HepG2 (cell line): ENCODE results near the gene C3orf70. TPM values are rescaled to one million over a fixed set of nuclear protein-coding genes. Genes with fewer than 3 reads are reported as not detected.

ENCODE experiments used
- ATAC-seq: fragments of 200-7000 bp; cut with Tn5 transposase; 3 replicates; pipeline ENCODE4 v1.9.1; 2020; ENCODE audit warnings: mild to moderate bottlenecking, moderate library complexity
- BruUV-seq: library from RNA; stranded (reverse); fragments of 400-500 nt; replicated peaks from 2 replicates; lab custom pipeline; 2021; lab: Mats Ljungman, UMichigan
- CTCF ChIA-PET: fragments of 300-600 bp; formaldehyde crosslinking; extraction: SDS; loops from one replicate; lab custom pipeline; 2021; ENCODE audit warnings: low total read pairs, inconsistent platforms, low intra/inter-chr PET ratio; lab: Yijun Ruan, JAX
- POLR2A ChIA-PET: fragments of 350-600 bp; sonication (Branson Sonifier 250); formaldehyde crosslinking; loops from one replicate; lab custom pipeline; 2020; ENCODE audit warnings: antibody characterized with exemption, inconsistent platforms; lab: Yijun Ruan, JAX
- DNase-seq: peaks from one replicate; pipeline ENCODE4 v3.0.0-alpha.2; 2015; ENCODE audit warnings: low spot score
- FAIRE-seq: peaks from 3 replicates; lab custom pipeline; 2011; peaks lifted over from hg19 to GRCh38; lab: Jason Lieb, UNC
- H2AFZ ChIP-seq: one replicate; pipeline ENCODE4 v1.6.1; 2011; ENCODE audit warnings: low read length, inconsistent platforms
- H3K27ac ChIP-seq: fragments of 300-600 bp; 3 replicates; pipeline ENCODE4 v1.8.0; 2011; ENCODE audit warnings: mixed run types, mild to moderate bottlenecking, mixed read lengths, low read length, inconsistent platforms; ENCODE audit not compliant: insufficient read depth; ENCODE audit errors: extremely low read length
- H3K27me3 ChIP-seq, 2 experiments: fragments of 200-600 bp in 1 of 2; 2 replicates in 1 of 2; 3 replicates in 1 of 2; pipeline versions ENCODE4 v1.6.0 to v1.8.0; 2011; ENCODE audit warnings: low read length in 2 of 2, mild to moderate bottlenecking in 2 of 2, moderate library complexity in 2 of 2, inconsistent platforms in 1 of 2; ENCODE audit not compliant: insufficient read depth in 2 of 2, control insufficient read depth in 1 of 2
- H3K36me3 ChIP-seq, 2 experiments: fragments of 200-600 bp in 1 of 2; replicated peaks in 1 of 2; 2 replicates in 1 of 2; 3 replicates in 1 of 2; pipeline versions ENCODE4 v1.5.1 to v1.8.0; 2011; ENCODE audit warnings: low read length in 2 of 2, inconsistent platforms in 1 of 2; ENCODE audit not compliant: insufficient read depth in 2 of 2, control insufficient read depth in 1 of 2
- H3K4me1 ChIP-seq: 2 replicates; pipeline ENCODE4 v1.5.1; 2012; ENCODE audit warnings: low read length, inconsistent platforms; ENCODE audit not compliant: insufficient read depth
- H3K4me2 ChIP-seq: 2 replicates; pipeline ENCODE4 v1.6.0; 2011; ENCODE audit warnings: low read depth, low read length, inconsistent platforms
- H3K4me3 ChIP-seq, 3 experiments: fragments of 200-600 bp in 1 of 3; sonication (generic), shearing (Covaris generic) in 1 of 3; replicated peaks in 1 of 3; 2 replicates each; pipeline ENCODE4 v1.5.1; 2011 to 2016; ENCODE audit warnings: low read length in 3 of 3, inconsistent platforms in 2 of 3, low read depth in 2 of 3, mild to moderate bottlenecking in 2 of 3, control low read depth in 1 of 3, mixed read lengths in 1 of 3; ENCODE audit not compliant: insufficient read depth in 1 of 3
- H3K79me2 ChIP-seq: one replicate; pipeline ENCODE4 v1.6.1; 2011; ENCODE audit warnings: low read length, inconsistent platforms; ENCODE audit not compliant: insufficient read depth
- H3K9ac ChIP-seq: 2 replicates; pipeline ENCODE4 v1.6.0; 2011; ENCODE audit warnings: mild to moderate bottlenecking, low read depth, low read length, inconsistent platforms; ENCODE audit not compliant: insufficient read depth
- H3K9me3 ChIP-seq: 2 replicates; pipeline ENCODE4 v1.5.1; 2012; ENCODE audit warnings: mild to moderate bottlenecking, low read length
- H4K20me1 ChIP-seq: 2 replicates; pipeline ENCODE4 v1.6.0; 2011; ENCODE audit warnings: inconsistent platforms, mild to moderate bottlenecking, low read length, moderate library complexity; ENCODE audit not compliant: insufficient read depth
- CAMTA2 ChIP-seq: sonication (generic); formaldehyde crosslinking; IDR thresholded peaks from 2 replicates; pipeline ENCODE4 v1.4.0; 2020; ENCODE audit warnings: mild to moderate bottlenecking, missing genetic modification reagents, borderline replicate concordance
- CC2D1A ChIP-seq: sonication (generic); formaldehyde crosslinking; IDR thresholded peaks from 2 replicates; pipeline ENCODE4 v1.8.1; 2023; ENCODE audit warnings: mild to moderate bottlenecking, missing genetic modification reagents
- CENPBD1 ChIP-seq: sonication (generic); formaldehyde crosslinking; IDR thresholded peaks from 2 replicates; pipeline ENCODE4 v1.8.0; 2022; ENCODE audit warnings: missing genetic modification reagents, low read depth, mild to moderate bottlenecking, borderline replicate concordance
- CERS6 ChIP-seq: sonication (generic); formaldehyde crosslinking; IDR thresholded peaks from 2 replicates; pipeline ENCODE4 v1.5.0; 2020; ENCODE audit warnings: missing genetic modification reagents
- EHMT2 ChIP-seq: fragments of 200-600 bp; sonication (generic); IDR thresholded peaks from 2 replicates; pipeline ENCODE4 v1.7.0; 2017; ENCODE audit warnings: antibody characterized with exemption, low read depth, low read length, borderline replicate concordance
- GATA4 ChIP-seq: sonication (generic); IDR thresholded peaks from 2 replicates; pipeline ENCODE4 v1.6.1; 2016; ENCODE audit warnings: antibody characterized with exemption, low read depth, borderline replicate concordance
- HNF4A ChIP-seq: sonication (generic); formaldehyde crosslinking; IDR thresholded peaks from 2 replicates; pipeline ENCODE4 v1.4.0; 2020; ENCODE audit warnings: missing genetic modification reagents
- POGZ ChIP-seq: sonication (generic); formaldehyde crosslinking; IDR thresholded peaks from 2 replicates; pipeline ENCODE4 v1.4.0; 2020; ENCODE audit warnings: mild to moderate bottlenecking, missing genetic modification reagents
- POLR2A ChIP-seq, 2 experiments: IDR thresholded peaks; 2 replicates each; pipeline ENCODE4 v1.6.1; 2011; ENCODE audit warnings: low read depth in 2 of 2, low read length in 2 of 2, mild to moderate bottlenecking in 1 of 2, moderate library complexity in 1 of 2; ENCODE audit not compliant: insufficient read depth in 1 of 2
- SIN3B ChIP-seq: fragments of 150-350 bp; IDR thresholded peaks from 2 replicates; pipeline ENCODE4 v1.6.1; 2014; ENCODE audit warnings: low read length
- TCF7 ChIP-seq: sonication (generic); IDR thresholded peaks from 2 replicates; pipeline ENCODE4 v1.6.1; 2016; ENCODE audit warnings: antibody characterized with exemption, low read depth
- ZBTB33 ChIP-seq: sonication (generic); formaldehyde crosslinking; IDR thresholded peaks from 2 replicates; pipeline ENCODE4 v1.4.0; 2020; ENCODE audit warnings: missing genetic modification reagents
- ZNF562 ChIP-seq: sonication (generic); formaldehyde crosslinking; IDR thresholded peaks from 2 replicates; pipeline ENCODE4 v1.8.0; 2022; ENCODE audit warnings: missing genetic modification reagents, borderline replicate concordance
- ZNF570 ChIP-seq: sonication (generic); formaldehyde crosslinking; IDR thresholded peaks from 2 replicates; pipeline ENCODE4 v1.4.0; 2020; ENCODE audit warnings: mild to moderate bottlenecking, missing genetic modification reagents, borderline replicate concordance
- ZNF704 ChIP-seq: sonication (generic); formaldehyde crosslinking; IDR thresholded peaks from 2 replicates; pipeline ENCODE4 v1.8.1; 2023; ENCODE audit warnings: mild to moderate bottlenecking, inconsistent platforms, moderate library complexity, missing genetic modification reagents, borderline replicate concordance
- ZSCAN30 ChIP-seq: sonication (generic); formaldehyde crosslinking; IDR thresholded peaks from 2 replicates; pipeline ENCODE4 v1.5.0; 2020; ENCODE audit warnings: mild to moderate bottlenecking, missing genetic modification reagents
- WGBS: methylation state at CpG from one replicate; pipeline ENCODE4 v1.1.6; 2017; ENCODE audit warnings: low lambda C conversion rate; 5-methylcytosine and 5-hydroxymethylcytosine counted together
- in situ Hi-C: cut with HindIII; loops from 2 replicates; pipeline ENCODE4 v1.10.0; 2017; ENCODE audit warnings: low pct_unique_long_range_greater_than_20kb; ENCODE audit not compliant: extremely low pct_ligation_motif_present
- intact Hi-C: fragments of 100-400 bp; cut with micrococcal nuclease; formaldehyde crosslinking; loops from one replicate; pipeline ENCODE4 v1.10.0; 2022; ENCODE audit not compliant: unreplicated experiment
- polyA plus RNA-seq, 8 experiments: library from polyadenylated mRNA; depleted of rRNA in 3 of 8; stranded (reverse) in 7 of 8; unstranded in 1 of 8; fragments of >200 nt; fragmentation: Illumina TruSeq in 4 of 8; extraction: Trizol in 4 of 8; gene quantifications; 2 replicates each; pipeline versions ENCODE4 v1.2.1 to v1.2.3, GENCODE V29; 2011 to 2016; ENCODE audit warnings: low read depth in 4 of 8, missing spikeins in 1 of 8, mixed read lengths in 1 of 8; ENCODE audit not compliant: insufficient read depth in 1 of 8
- total RNA-seq, 5 experiments: library from RNA; depleted of rRNA; stranded (reverse); fragments of >200 nt; fragmentation: Illumina TruSeq; extraction: Trizol; gene quantifications; 2 replicates each; pipeline ENCODE4 v1.2.3, GENCODE V29; 2016; ENCODE audit warnings: low read depth in 1 of 5

The C3orf70 gene
- total and polyA plus RNA-seq, 2 of the 13 experiments (the other 11 are each of a cell fraction or from before 2014, with no cell fraction given), result 0.79 to 2.4 TPM

GRCh38 chr3:185149591-185149990 lies 3.3 kb downstream of the C3orf70 start (continued):
- TF ChIP-seq CENPBD1 (CRISPR knock-in tag), result no peak
- TF ChIP-seq ZNF562 (CRISPR knock-in tag), result no peak
- TF ChIP-seq ZNF704 (CRISPR knock-in tag), result no peak
- no peak for TF ChIP-seq CERS6 (CRISPR knock-in tag)
- TF ChIP-seq POLR2A (IDR thresholded peaks at IDR 0.05; ENCODE audit: insufficient read depth in 1 of 2, low read depth in 2 of 2, low read length in 2 of 2), result no peak
- TF ChIP-seq HNF4A (CRISPR knock-in tag), result no peak

GRCh38 chr3:185145511-185145910 lies 7.3 kb downstream of the C3orf70 start:
- BruUV-seq, result no TSS peak
- Histone ChIP-seq H3K9ac (no peak overlapping the region), H3K36me3 (no peaks in the 10 kb centered on the region)
- in situ Hi-C loops, result no loop called here
- TF ChIP-seq SIN3B, result no peak
- TF ChIP-seq ZNF570 (CRISPR knock-in tag), result no peak
- TF ChIP-seq GATA4, result no peak
- TF ChIP-seq CC2D1A (CRISPR knock-in tag), result no peak
- TF ChIP-seq POGZ, result no peak
- TF ChIP-seq EHMT2, result no peak
- no peak for TF ChIP-seq ZBTB33 (CRISPR knock-in tag)
- TF ChIP-seq CAMTA2 (CRISPR knock-in tag), result no peak
- TF ChIP-seq ZSCAN30 (CRISPR knock-in tag), result no peak
- TF ChIP-seq TCF7, result no peak
- TF ChIP-seq, all 625 proteins: peak for 0
- H3K4me3 ChIP-seq, result no peak overlapping the region
- intact Hi-C loops, result no loop called here
- 75% methylated on average over 6 of the region's 6 CpGs for WGBS
- FAIRE-seq (no peak), DNase-seq (no peak), ATAC-seq (no peak)
- no peaks in the 10 kb centered on the region for H3K79me2 ChIP-seq
- H3K9me3 ChIP-seq, result no peaks in the 10 kb centered on the region
- CTCF ChIA-PET, result no interaction called here
- H2AFZ ChIP-seq, result no peak overlapping the region
- no peak overlapping the region for H3K27ac ChIP-seq
- peaks cover 0 to 2% of the 10 kb centered on the region in 2 experiments; a peak in 2 of 5 replicates for H3K27me3 ChIP-seq
- POLR2A ChIA-PET, result no interaction called here
- H3K4me1 ChIP-seq, result peaks cover 23% of the 10 kb centered on the region
- H3K4me2 ChIP-seq, result no peak overlapping the region
- no peaks in the 10 kb centered on the region for H4K20me1 ChIP-seq
